Ovary (tissue), 3 donors: Measurements from ENCODE around the gene PIK3R2.

Experiments used
- CTCF ChIP-seq, 3 donors: fragments of 450-650 bp in 2 of 3; fragments of 200-600 bp in 1 of 3; IDR thresholded peaks; one replicate each; pipeline versions ENCODE4 v1.5.1 to v1.8.0; 2016 to 2022; ENCODE audit warnings: antibody characterized with exemption in 3 of 3, mild to moderate bottlenecking in 1 of 3
- POLR2A ChIP-seq: fragments of 450-650 bp; IDR thresholded peaks from one replicate; pipeline ENCODE4 v1.6.1; 2017; ENCODE audit warnings: antibody characterized with exemption, mild to moderate bottlenecking, moderate library complexity
- donor health status: DM: no; HTN: no; CAD: no.

DNA sequence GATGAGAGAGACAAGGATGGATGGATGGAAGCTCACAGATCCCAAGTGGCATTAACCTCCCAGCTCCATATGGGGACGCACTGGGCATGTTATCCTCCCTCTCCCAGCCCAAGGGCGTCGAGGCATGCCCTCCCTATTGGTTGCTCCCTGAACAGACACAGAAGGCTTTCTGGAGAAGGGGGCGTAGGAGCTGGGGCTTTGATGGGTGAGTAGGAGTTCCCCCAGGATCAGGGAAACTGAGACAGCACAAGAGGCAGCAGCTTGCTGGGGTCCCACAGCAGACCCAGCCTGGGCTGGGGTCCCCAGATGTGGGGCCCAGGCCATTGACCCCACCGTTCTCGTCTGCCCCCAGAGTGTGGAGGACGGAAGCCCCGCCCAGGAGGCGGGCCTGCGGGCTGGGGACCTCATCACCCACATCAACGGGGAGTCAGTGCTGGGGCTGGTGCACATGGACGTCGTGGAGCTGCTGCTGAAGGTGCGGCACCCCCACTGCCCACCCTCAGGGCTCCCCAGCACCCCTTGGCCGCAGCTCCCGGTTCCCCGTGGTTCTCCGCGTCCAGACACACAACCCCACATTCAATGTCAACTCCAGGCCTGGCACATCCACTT is 7.5 kb upstream of the PIK3R2 start:
- TF ChIP-seq CTCF (IDR thresholded peaks at IDR 0.05) (no peak), POLR2A (no peak)
